Effector memory CD8-positive, alpha-beta T cell (primary cell): ENCODE measurements around the gene CDH13.

ENCODE experiments used
- ATAC-seq: fragments of 150-1000 bp; cut with Tn5 transposase; replicated peaks from 2 replicates; pipeline ENCODE4 v1.10.0; 2021; ENCODE audit warnings: mild to moderate bottlenecking, moderate library complexity
- DNase-seq, 3 experiments: peaks; one replicate each; pipeline ENCODE4 v3.0.0; 2021
- H3K27ac Mint-ChIP-seq, 2 donors: one replicate each; pipeline ENCODE4 v1.8.0; 2022; ENCODE audit warnings: mild to moderate bottlenecking in 2 of 2, mixed read lengths in 2 of 2, moderate library complexity in 2 of 2
- H3K27me3 Mint-ChIP-seq, 2 donors: one replicate each; pipeline ENCODE4 v1.8.0; 2022; ENCODE audit warnings: mixed read lengths in 2 of 2
- H3K36me3 Mint-ChIP-seq: one replicate; pipeline ENCODE4 v1.8.0; 2022; ENCODE audit warnings: mild to moderate bottlenecking, moderate library complexity, mixed read lengths; ENCODE audit not compliant: insufficient read depth
- H3K4me1 Mint-ChIP-seq, 2 donors: one replicate each; pipeline ENCODE4 v1.8.0; 2022; ENCODE audit warnings: low read depth in 2 of 2, mixed read lengths in 2 of 2
- H3K4me3 Mint-ChIP-seq, 2 donors: one replicate each; pipeline ENCODE4 v1.8.0; 2022; ENCODE audit warnings: mild to moderate bottlenecking in 2 of 2, mixed read lengths in 2 of 2, moderate library complexity in 2 of 2
- H3K9me3 Mint-ChIP-seq, 2 donors: one replicate each; pipeline ENCODE4 v1.8.0; 2022; ENCODE audit warnings: mixed read lengths in 2 of 2

The CDH13 gene

GRCh38 chr16:82776470-82777146 is 149.8 kb downstream of the CDH13 start:
- no peak overlapping the region for H3K4me3 Mint-ChIP-seq
- no peaks in the 10 kb centered on the region for H3K36me3 Mint-ChIP-seq
- DNase-seq (no peak), ATAC-seq (peak; percentile 29)
- peaks cover 18 to 53% of the 10 kb centered on the region in 2 donors for H3K27me3 Mint-ChIP-seq
- H3K9me3 Mint-ChIP-seq: no peaks in the 10 kb centered on the region
- no peak overlapping the region for H3K27ac Mint-ChIP-seq
- H3K4me1 Mint-ChIP-seq: peaks cover 3 to 8% of the 10 kb centered on the region in 2 donors

DNA sequence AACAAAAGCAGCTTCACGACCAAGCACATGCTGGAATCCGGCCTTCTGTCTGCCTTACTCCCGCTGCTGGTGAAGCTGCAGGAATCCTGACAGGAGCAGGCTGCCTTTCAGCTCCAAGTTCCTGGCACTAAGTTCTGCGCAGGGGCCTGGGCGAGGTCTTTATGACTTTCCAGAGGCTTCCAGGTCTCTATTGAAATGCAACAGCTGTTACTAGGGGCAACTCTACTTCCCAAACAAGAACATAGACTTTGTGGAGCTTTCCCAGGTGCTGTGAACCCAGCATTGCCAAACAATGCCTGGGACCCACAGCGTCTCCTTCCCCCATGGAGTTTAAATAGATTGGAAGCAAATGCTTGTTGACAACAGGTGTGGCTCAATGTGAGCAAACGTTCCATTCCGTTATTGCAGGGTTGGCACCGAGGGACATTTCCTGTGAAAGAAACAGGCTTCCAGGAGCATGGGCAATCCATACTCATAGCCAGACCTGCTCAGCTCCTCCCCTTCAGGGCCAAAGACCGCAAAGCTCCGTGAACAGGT is 156.0 kb downstream of the CDH13 start:
- no peak overlapping the region for H3K4me3 Mint-ChIP-seq
- peaks cover 5 to 8% of the 10 kb centered on the region in 2 donors for H3K4me1 Mint-ChIP-seq
- H3K9me3 Mint-ChIP-seq: no peaks in the 10 kb centered on the region
- no peak overlapping the region for H3K27ac Mint-ChIP-seq
- no peaks in the 10 kb centered on the region for H3K36me3 Mint-ChIP-seq
- DNase-seq (no peak), ATAC-seq (no peak)
- H3K27me3 Mint-ChIP-seq: peaks cover 16 to 39% of the 10 kb centered on the region in 2 donors

DNA sequence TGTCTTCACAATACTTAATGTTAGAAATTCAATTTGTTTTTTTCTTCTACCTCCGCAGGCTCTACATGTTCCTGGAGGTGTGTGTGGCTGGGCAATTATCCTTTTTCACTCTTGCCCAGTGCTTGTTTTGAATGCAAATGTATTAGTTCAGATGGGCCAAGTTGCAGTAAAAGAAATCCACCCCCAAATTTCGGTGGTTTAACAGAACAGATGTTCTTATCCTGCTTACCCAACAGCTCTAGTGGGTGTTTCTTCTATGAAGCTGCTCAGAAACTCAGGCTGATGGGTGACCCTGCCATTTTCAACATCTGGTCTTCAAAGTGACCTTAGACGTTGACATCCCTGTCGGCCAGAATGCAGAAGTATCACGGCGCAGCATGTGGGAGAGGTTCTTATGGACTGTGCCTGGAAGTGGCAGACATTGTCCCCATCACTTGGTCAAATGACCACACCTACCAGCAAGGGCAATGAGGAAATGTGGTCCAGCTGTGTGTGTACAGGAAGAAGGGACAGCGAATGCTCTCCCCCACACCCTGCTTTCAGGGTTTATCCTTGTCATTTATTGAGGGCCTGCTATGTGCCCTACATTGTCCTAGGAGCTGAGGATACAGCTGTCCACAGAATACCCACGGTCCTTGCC is 157.3 kb downstream of the CDH13 start:
- no peak overlapping the region for H3K27ac Mint-ChIP-seq

DNA sequence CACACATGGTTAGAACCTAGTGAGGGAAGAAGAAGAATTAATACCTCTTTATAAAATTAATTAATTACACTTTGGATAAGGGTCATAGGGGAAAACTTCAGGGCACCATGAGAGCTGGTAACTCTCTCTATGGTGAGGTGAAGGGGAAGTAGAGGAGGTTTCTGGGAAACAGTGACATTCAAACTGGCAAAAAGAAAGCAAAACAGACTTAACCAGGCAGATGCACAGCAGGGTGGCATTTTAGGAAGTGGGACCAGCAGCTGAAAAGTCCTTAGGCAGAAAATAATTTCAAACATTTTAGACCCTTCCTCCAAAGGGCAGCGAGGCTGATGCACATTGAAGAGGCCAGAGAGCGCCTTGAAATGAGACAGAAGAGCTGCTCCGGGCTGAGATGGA is 157.8 kb downstream of the CDH13 start:
- H3K4me3 Mint-ChIP-seq: no peak overlapping the region
- H3K27ac Mint-ChIP-seq: no peak overlapping the region
- DNase-seq (no peak), ATAC-seq (no peak)
- H3K36me3 Mint-ChIP-seq: no peaks in the 10 kb centered on the region
- peaks cover 5 to 8% of the 10 kb centered on the region in 2 donors for H3K4me1 Mint-ChIP-seq
- H3K9me3 Mint-ChIP-seq: no peaks in the 10 kb centered on the region
- H3K27me3 Mint-ChIP-seq: peaks cover 3 to 24% of the 10 kb centered on the region in 2 donors

More for the DNA sequence above, 157.3 kb downstream of the CDH13 start:
- Mint-ChIP-seq H3K4me3 (no peak overlapping the region), H3K27me3 (peaks cover 8 to 29% of the 10 kb centered on the region in 2 donors), H3K4me1 (peaks cover 5 to 8% of the 10 kb centered on the region in 2 donors), H3K36me3 (no peaks in the 10 kb centered on the region), H3K9me3 (no peaks in the 10 kb centered on the region)
- DNase-seq: no peak
- ATAC-seq: no peak

DNA sequence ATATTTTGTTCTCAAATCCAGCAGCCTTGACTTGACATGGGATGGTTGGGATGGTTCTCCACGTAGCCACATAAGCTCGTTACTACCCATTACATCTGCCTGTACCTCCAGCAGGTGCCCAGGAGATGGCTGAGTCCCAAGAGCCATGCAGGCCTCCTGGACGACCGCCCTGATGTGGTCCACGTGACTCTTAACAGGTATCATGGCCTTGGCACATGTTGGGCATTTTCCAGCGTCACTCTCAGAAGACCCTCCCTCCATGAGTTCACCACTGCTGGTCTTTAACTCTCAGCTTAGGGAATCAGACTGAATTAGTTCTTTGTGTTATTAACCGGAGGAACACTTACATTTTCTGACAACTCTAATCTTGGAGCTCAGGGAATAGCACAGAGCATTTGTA is 161.5 kb downstream of the CDH13 start:
- peaks cover 0 to 13% of the 10 kb centered on the region in 2 donors for H3K27me3 Mint-ChIP-seq
- no peak overlapping the region for H3K27ac Mint-ChIP-seq
- H3K36me3 Mint-ChIP-seq: no peaks in the 10 kb centered on the region

GRCh38 chr16:82788919-82789318 is 162.2 kb downstream of the CDH13 start:
- Mint-ChIP-seq H3K27ac (no peak overlapping the region), H3K9me3 (no peaks in the 10 kb centered on the region), H3K4me3 (no peak overlapping the region), H3K4me1 (no peaks in the 10 kb centered on the region), H3K27me3 (peaks cover 0 to 13% of the 10 kb centered on the region in 2 donors), H3K36me3 (no peaks in the 10 kb centered on the region)
- DNase-seq: no peak
- no peak for ATAC-seq

More for the DNA sequence above, 161.5 kb downstream of the CDH13 start:
- Mint-ChIP-seq H3K4me1 (no peaks in the 10 kb centered on the region), H3K9me3 (no peaks in the 10 kb centered on the region), H3K4me3 (no peak overlapping the region)
- no peak for DNase-seq
- no peak for ATAC-seq

DNA sequence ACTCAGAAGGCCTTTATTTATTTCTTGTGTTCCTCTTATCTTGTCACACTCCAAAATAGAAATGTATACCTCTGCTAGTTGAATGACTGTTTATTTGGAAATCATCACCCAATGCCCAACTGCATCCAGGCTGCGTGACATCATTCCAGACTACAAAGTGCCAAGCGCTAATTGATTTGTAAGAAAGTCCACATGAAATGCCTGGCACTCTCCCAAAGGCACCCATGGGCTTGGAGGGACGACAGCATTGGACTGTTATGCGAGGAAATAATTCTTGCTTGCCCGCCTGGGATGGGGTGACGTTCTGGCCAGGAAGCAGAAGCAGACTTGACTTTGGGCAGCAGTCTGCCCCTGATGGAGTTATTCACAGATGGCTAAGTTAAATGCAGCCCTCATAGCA is 165.9 kb downstream of the CDH13 start:
- ATAC-seq: no peak
- Mint-ChIP-seq H3K36me3 (no peaks in the 10 kb centered on the region), H3K9me3 (no peaks in the 10 kb centered on the region), H3K27ac (no peak overlapping the region), H3K4me1 (no peaks in the 10 kb centered on the region), H3K4me3 (no peak overlapping the region), H3K27me3 (peaks cover 0 to 6% of the 10 kb centered on the region in 2 donors)
- no peak for DNase-seq

DNA sequence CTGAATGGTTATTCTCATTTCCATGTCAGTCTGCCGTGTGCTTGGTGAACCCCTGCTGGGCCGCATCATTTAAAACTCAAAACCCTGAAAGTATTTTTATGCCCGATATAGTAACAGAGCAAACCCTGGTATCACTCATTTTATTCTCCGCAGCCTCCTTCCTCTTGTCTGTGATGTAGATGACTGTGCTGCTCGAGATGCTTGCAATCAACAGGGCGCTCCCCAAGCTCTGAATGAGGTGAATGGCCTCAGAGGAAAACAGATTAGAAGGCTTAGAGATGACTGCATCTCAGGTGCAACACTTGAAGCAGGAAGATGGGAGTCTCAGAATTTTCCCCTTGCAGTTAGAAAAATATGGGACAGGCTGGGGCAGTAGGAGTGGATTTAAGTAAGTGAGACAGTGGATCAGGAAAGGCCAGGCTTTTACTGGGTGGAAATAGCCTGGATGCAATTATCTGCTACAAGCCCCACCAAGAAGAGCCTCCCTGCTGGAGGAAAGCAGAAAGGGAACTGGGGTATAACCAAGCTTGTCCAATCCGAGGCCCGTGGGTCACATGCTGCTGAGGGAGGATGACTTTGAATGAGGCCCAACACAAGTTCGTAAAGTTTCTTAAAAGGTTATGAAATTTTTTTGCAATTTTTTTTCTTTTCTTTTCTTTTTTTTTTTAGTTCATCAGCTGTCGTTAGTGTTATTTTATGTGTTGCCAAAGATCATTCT is 166.9 kb downstream of the CDH13 start:
- no peaks in the 10 kb centered on the region for H3K4me1 Mint-ChIP-seq
- DNase-seq (no peak), ATAC-seq (no peak)
- H3K27ac Mint-ChIP-seq: no peak overlapping the region
- no peak overlapping the region for H3K4me3 Mint-ChIP-seq
- H3K36me3 Mint-ChIP-seq: no peaks in the 10 kb centered on the region
- no peaks in the 10 kb centered on the region for H3K9me3 Mint-ChIP-seq
- peaks cover 0 to 15% of the 10 kb centered on the region in 2 donors for H3K27me3 Mint-ChIP-seq

GRCh38 chr16:82796047-82796446 is 169.3 kb downstream of the CDH13 start:
- Mint-ChIP-seq H3K9me3 (no peaks in the 10 kb centered on the region), H3K27ac (no peak overlapping the region), H3K4me1 (no peaks in the 10 kb centered on the region), H3K4me3 (no peak overlapping the region), H3K36me3 (no peaks in the 10 kb centered on the region), H3K27me3 (peaks cover under 1 to 16% of the 10 kb centered on the region in 2 donors)
- no peak for ATAC-seq
- no peak for DNase-seq

DNA sequence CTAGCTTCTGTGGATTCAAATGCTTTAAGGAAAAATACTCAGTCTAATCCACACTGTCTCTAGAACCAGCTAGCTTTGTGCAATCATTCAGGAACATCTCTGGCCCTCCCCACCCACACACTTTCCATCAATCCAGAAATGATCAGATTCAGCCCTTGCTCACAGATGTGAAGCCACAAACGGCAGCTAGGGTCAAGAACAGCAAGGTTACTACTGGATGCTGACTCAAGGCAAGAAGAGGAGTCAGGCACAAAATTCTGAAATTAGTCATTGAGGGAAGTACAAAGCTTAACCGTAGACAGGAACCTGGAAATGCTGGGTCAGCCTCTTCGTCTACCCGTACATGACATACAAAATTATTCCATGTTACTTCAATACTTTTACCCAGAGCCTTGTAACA is 174.6 kb downstream of the CDH13 start:
- no peaks in the 10 kb centered on the region for H3K36me3 Mint-ChIP-seq
- H3K4me3 Mint-ChIP-seq: no peak overlapping the region
- no peak overlapping the region for H3K27ac Mint-ChIP-seq
- ATAC-seq (no peak), DNase-seq (no peak)
- H3K9me3 Mint-ChIP-seq: no peaks in the 10 kb centered on the region
- H3K4me1 Mint-ChIP-seq: no peaks in the 10 kb centered on the region
- H3K27me3 Mint-ChIP-seq: peaks cover 11 to 66% of the 10 kb centered on the region in 2 donors

GRCh38 chr16:82805866-82806265 is 179.1 kb downstream of the CDH13 start:
- ATAC-seq: no peak
- DNase-seq: no peak
- no peak overlapping the region for H3K4me3 Mint-ChIP-seq
- H3K36me3 Mint-ChIP-seq: no peaks in the 10 kb centered on the region
- no peaks in the 10 kb centered on the region for H3K4me1 Mint-ChIP-seq
- no peak overlapping the region for H3K27ac Mint-ChIP-seq
- H3K9me3 Mint-ChIP-seq: no peaks in the 10 kb centered on the region
- peaks cover 37 to 88% of the 10 kb centered on the region in 2 donors for H3K27me3 Mint-ChIP-seq

DNA sequence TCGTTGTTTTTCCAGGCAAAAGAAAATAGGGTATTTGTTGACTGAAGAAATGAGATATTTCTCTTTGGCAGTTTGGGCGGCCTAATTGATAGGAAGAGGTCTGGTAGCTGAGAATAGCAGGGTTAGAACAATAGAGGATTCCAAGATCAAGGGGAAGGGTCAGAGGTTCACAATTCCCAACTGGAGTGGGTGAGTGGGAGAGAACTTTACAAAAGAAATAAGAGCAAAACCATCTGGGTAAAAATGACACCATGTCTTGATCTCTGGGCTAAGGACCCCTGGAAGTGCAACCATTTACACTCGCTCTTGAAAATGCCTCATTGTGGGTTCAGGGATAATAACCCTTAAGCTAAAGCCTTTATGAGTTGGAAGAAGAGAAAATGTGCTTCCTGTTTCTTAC is 180.5 kb downstream of the CDH13 start:
- Mint-ChIP-seq H3K36me3 (no peaks in the 10 kb centered on the region), H3K4me3 (no peak overlapping the region), H3K4me1 (peaks cover 0 to 3% of the 10 kb centered on the region in 2 donors), H3K27me3 (peaks cover 36 to 83% of the 10 kb centered on the region in 2 donors), H3K27ac (no peak overlapping the region), H3K9me3 (no peaks in the 10 kb centered on the region)
- ATAC-seq: no peak
- DNase-seq: no peak

- Mint-ChIP-seq H3K4me3 (no peak overlapping the region), H3K36me3 (no peaks in the 10 kb centered on the region), H3K27me3 (peaks cover 42 to 81% of the 10 kb centered on the region in 2 donors), H3K9me3 (no peaks in the 10 kb centered on the region), H3K4me1 (peaks cover 0 to 3% of the 10 kb centered on the region in 2 donors), H3K27ac (no peak overlapping the region)
- no peak for DNase-seq
- no peak for ATAC-seq
Measured at GRCh38 chr16:82808036-82808435, 181.3 kb downstream of the CDH13 start.
